ENCODE measurements around the gene OGFR.
A peak's percentile ranks its signal among the peaks of the same experiment; 100 is the strongest.

Gene OGFR

GRCh38 chr20:62829231-62830230 is 24.9 kb downstream of the OGFR start:
- no peak overlapping the region for H3K4me3 ChIP-seq (ENCODE audit: low read depth, low read length)
- H3K4me1 ChIP-seq (ENCODE audit: control insufficient read depth, insufficient read depth, low read length) = peaks cover 9% of the 10 kb centered on the region
- H3K36me3 ChIP-seq (ENCODE audit: control insufficient read depth, insufficient read depth, low read length) = peaks cover 29% of the 10 kb centered on the region
- H3K9me3 ChIP-seq (ENCODE audit: control insufficient read depth, insufficient read depth, low read length) = no peaks in the 10 kb centered on the region
- no peak overlapping the region for H3K9ac ChIP-seq (ENCODE audit: low read depth, low read length)
- no peaks in the 10 kb centered on the region for H3K27me3 ChIP-seq (ENCODE audit: control insufficient read depth, insufficient read depth, low read length)

- Histone ChIP-seq H3K4me1 (ENCODE audit: control insufficient read depth, insufficient read depth, low read length) (peaks cover 7% of the 10 kb centered on the region), H3K36me3 (ENCODE audit: control insufficient read depth, insufficient read depth, low read length) (peaks cover 29% of the 10 kb centered on the region), H3K27me3 (ENCODE audit: control insufficient read depth, insufficient read depth, low read length) (no peaks in the 10 kb centered on the region), H3K9ac (ENCODE audit: low read depth, low read length) (no peak overlapping the region), H3K4me3 (ENCODE audit: low read depth, low read length) (no peak overlapping the region), H3K9me3 (ENCODE audit: control insufficient read depth, insufficient read depth, low read length) (no peaks in the 10 kb centered on the region)
Observed at GRCh38 chr20:62830251-62830650, 25.6 kb downstream of the OGFR start.

GRCh38 chr20:62830821-62831220 is 26.2 kb downstream of the OGFR start:
- Histone ChIP-seq H3K9me3 (ENCODE audit: control insufficient read depth, insufficient read depth, low read length) (no peaks in the 10 kb centered on the region), H3K9ac (ENCODE audit: low read depth, low read length) (peak overlapping the region; percentile 24), H3K4me3 (ENCODE audit: low read depth, low read length) (no peak overlapping the region), H3K36me3 (ENCODE audit: control insufficient read depth, insufficient read depth, low read length) (peaks cover 29% of the 10 kb centered on the region), H3K27me3 (ENCODE audit: control insufficient read depth, insufficient read depth, low read length) (no peaks in the 10 kb centered on the region), H3K4me1 (ENCODE audit: control insufficient read depth, insufficient read depth, low read length) (peaks cover 6% of the 10 kb centered on the region)

- H3K4me3 ChIP-seq (ENCODE audit: low read depth, low read length) = no peak overlapping the region
- no peaks in the 10 kb centered on the region for H3K9me3 ChIP-seq (ENCODE audit: control insufficient read depth, insufficient read depth, low read length)
- no peaks in the 10 kb centered on the region for H3K27me3 ChIP-seq (ENCODE audit: control insufficient read depth, insufficient read depth, low read length)
- peaks cover 6% of the 10 kb centered on the region for H3K4me1 ChIP-seq (ENCODE audit: control insufficient read depth, insufficient read depth, low read length)
- peaks cover 28% of the 10 kb centered on the region for H3K36me3 ChIP-seq (ENCODE audit: control insufficient read depth, insufficient read depth, low read length)
- H3K9ac ChIP-seq (ENCODE audit: low read depth, low read length) = peak overlapping the region; percentile 24
Observed at GRCh38 chr20:62831361-62831788, 26.7 kb downstream of the OGFR start.

GRCh38 chr20:62831854-62832211 is 27.2 kb downstream of the OGFR start:
- Histone ChIP-seq H3K9ac (ENCODE audit: low read depth, low read length) (no peak overlapping the region), H3K4me1 (ENCODE audit: control insufficient read depth, insufficient read depth, low read length) (peaks cover 6% of the 10 kb centered on the region), H3K9me3 (ENCODE audit: control insufficient read depth, insufficient read depth, low read length) (no peaks in the 10 kb centered on the region), H3K36me3 (ENCODE audit: control insufficient read depth, insufficient read depth, low read length) (peaks cover 30% of the 10 kb centered on the region), H3K27me3 (ENCODE audit: control insufficient read depth, insufficient read depth, low read length) (no peaks in the 10 kb centered on the region), H3K4me3 (ENCODE audit: low read depth, low read length) (no peak overlapping the region)

GRCh38 chr20:62832212-62832922 is 27.7 kb downstream of the OGFR start:
- H3K36me3 ChIP-seq (ENCODE audit: control insufficient read depth, insufficient read depth, low read length) = peaks cover 30% of the 10 kb centered on the region
- peaks cover 6% of the 10 kb centered on the region for H3K4me1 ChIP-seq (ENCODE audit: control insufficient read depth, insufficient read depth, low read length)
- no peak overlapping the region for H3K4me3 ChIP-seq (ENCODE audit: low read depth, low read length)
- no peaks in the 10 kb centered on the region for H3K27me3 ChIP-seq (ENCODE audit: control insufficient read depth, insufficient read depth, low read length)
- no peaks in the 10 kb centered on the region for H3K9me3 ChIP-seq (ENCODE audit: control insufficient read depth, insufficient read depth, low read length)
- no peak overlapping the region for H3K9ac ChIP-seq (ENCODE audit: low read depth, low read length)

GRCh38 chr20:62832951-62833391 is 28.3 kb downstream of the OGFR start:
- Histone ChIP-seq H3K27me3 (ENCODE audit: control insufficient read depth, insufficient read depth, low read length) (no peaks in the 10 kb centered on the region), H3K4me3 (ENCODE audit: low read depth, low read length) (no peak overlapping the region), H3K9me3 (ENCODE audit: control insufficient read depth, insufficient read depth, low read length) (no peaks in the 10 kb centered on the region), H3K4me1 (ENCODE audit: control insufficient read depth, insufficient read depth, low read length) (peaks cover 6% of the 10 kb centered on the region), H3K9ac (ENCODE audit: low read depth, low read length) (no peak overlapping the region), H3K36me3 (ENCODE audit: control insufficient read depth, insufficient read depth, low read length) (peaks cover 24% of the 10 kb centered on the region)

- Histone ChIP-seq H3K9me3 (ENCODE audit: control insufficient read depth, insufficient read depth, low read length) (no peaks in the 10 kb centered on the region), H3K36me3 (ENCODE audit: control insufficient read depth, insufficient read depth, low read length) (peaks cover 21% of the 10 kb centered on the region), H3K27me3 (ENCODE audit: control insufficient read depth, insufficient read depth, low read length) (no peaks in the 10 kb centered on the region), H3K4me3 (ENCODE audit: low read depth, low read length) (no peak overlapping the region), H3K9ac (ENCODE audit: low read depth, low read length) (no peak overlapping the region), H3K4me1 (ENCODE audit: control insufficient read depth, insufficient read depth, low read length) (peaks cover 6% of the 10 kb centered on the region)
Observed at GRCh38 chr20:62834967-62835730, 30.5 kb downstream of the OGFR start.

GRCh38 chr20:62835931-62836861 is 31.6 kb downstream of the OGFR start:
- peaks cover 16% of the 10 kb centered on the region for H3K36me3 ChIP-seq (ENCODE audit: control insufficient read depth, insufficient read depth, low read length)
- H3K9me3 ChIP-seq (ENCODE audit: control insufficient read depth, insufficient read depth, low read length) = no peaks in the 10 kb centered on the region
- peaks cover 6% of the 10 kb centered on the region for H3K4me1 ChIP-seq (ENCODE audit: control insufficient read depth, insufficient read depth, low read length)
- no peak overlapping the region for H3K4me3 ChIP-seq (ENCODE audit: low read depth, low read length)
- no peaks in the 10 kb centered on the region for H3K27me3 ChIP-seq (ENCODE audit: control insufficient read depth, insufficient read depth, low read length)
- H3K9ac ChIP-seq (ENCODE audit: low read depth, low read length) = no peak overlapping the region

- H3K9me3 ChIP-seq (ENCODE audit: control insufficient read depth, insufficient read depth, low read length) = no peaks in the 10 kb centered on the region
- no peak overlapping the region for H3K4me3 ChIP-seq (ENCODE audit: low read depth, low read length)
- H3K27me3 ChIP-seq (ENCODE audit: control insufficient read depth, insufficient read depth, low read length) = no peaks in the 10 kb centered on the region
- no peak overlapping the region for H3K9ac ChIP-seq (ENCODE audit: low read depth, low read length)
- H3K4me1 ChIP-seq (ENCODE audit: control insufficient read depth, insufficient read depth, low read length) = peaks cover 6% of the 10 kb centered on the region
- peaks cover 15% of the 10 kb centered on the region for H3K36me3 ChIP-seq (ENCODE audit: control insufficient read depth, insufficient read depth, low read length)
Observed at GRCh38 chr20:62836967-62837490, 32.4 kb downstream of the OGFR start.

Measured in iPS-15b (cell line).